Measurements from ENCODE around the gene AADACL4.

GRCh38 chr1:12634696-12635202 is 9.1 kb upstream of the AADACL4 start:
- TF ChIP-seq MXI1 (conservative IDR thresholded peaks at IDR 0.05; ENCODE audit: poor library complexity, severe bottlenecking), result no peak
- no peak for TF ChIP-seq CTCF (IDR thresholded peaks at IDR 0.05; ENCODE audit: poor library complexity, severe bottlenecking)
- TF ChIP-seq EP300 (conservative IDR thresholded peaks at IDR 0.05; ENCODE audit: poor library complexity, severe bottlenecking), result no peak
- TF ChIP-seq POLR2AphosphoS5 (IDR thresholded peaks at IDR 0.05), result no peak
- TF ChIP-seq SMC3 (conservative IDR thresholded peaks at IDR 0.05; ENCODE audit: poor library complexity), result no peak
- no peak for TF ChIP-seq RAD21 (conservative IDR thresholded peaks at IDR 0.05)
